H9 (cell line): Measurements from ENCODE around the gene FOXD2. TPM values are rescaled to one million over a fixed set of nuclear protein-coding genes. Genes with fewer than 3 reads are reported as not detected.
A peak's percentile ranks its signal among the peaks of the same experiment; 100 is the strongest.

Source experiments
- DNase-seq: peaks from one replicate; pipeline ENCODE4 v3.0.0-alpha.2; 2017
- H2AFZ ChIP-seq: one replicate; pipeline ENCODE4 v1.6.1; 2013; ENCODE audit warnings: mild to moderate bottlenecking, low read length, control low read depth, moderate library complexity
- H2AK5ac ChIP-seq: 2 replicates; pipeline ENCODE4 v1.6.1; 2013; ENCODE audit warnings: low read length, control low read depth, mixed read lengths; ENCODE audit not compliant: insufficient read length
- H2BK120ac ChIP-seq: one replicate; pipeline ENCODE4 v1.6.1; 2013; ENCODE audit warnings: low read depth, mild to moderate bottlenecking, low read length, control low read depth, inconsistent platforms; ENCODE audit not compliant: poor library complexity, severe bottlenecking
- H2BK12ac ChIP-seq: 2 replicates; pipeline ENCODE4 v1.6.1; 2013; ENCODE audit warnings: low read length, control low read depth, mixed read lengths, low read depth; ENCODE audit not compliant: insufficient read length
- H2BK15ac ChIP-seq: 2 replicates; pipeline ENCODE4 v1.6.1; 2013; ENCODE audit warnings: low read depth, low read length, control low read depth
- H2BK20ac ChIP-seq: one replicate; pipeline ENCODE4 v1.6.1; 2013; ENCODE audit warnings: low read depth, mild to moderate bottlenecking, low read length, control low read depth, inconsistent platforms; ENCODE audit not compliant: poor library complexity, severe bottlenecking
- H2BK5ac ChIP-seq: 2 replicates; pipeline ENCODE4 v1.6.1; 2013; ENCODE audit warnings: low read length, control low read depth, mixed read lengths; ENCODE audit not compliant: insufficient read length
- H3K14ac ChIP-seq: 2 replicates; pipeline ENCODE4 v1.6.1; 2013; ENCODE audit warnings: low read length, control low read depth; ENCODE audit not compliant: insufficient read depth
- H3K18ac ChIP-seq: 2 replicates; pipeline ENCODE4 v1.6.1; 2013; ENCODE audit warnings: low read depth, mild to moderate bottlenecking, mixed read lengths, low read length, control low read depth; ENCODE audit not compliant: insufficient read length
- H3K23ac ChIP-seq: 2 replicates; pipeline ENCODE4 v1.6.1; 2013; ENCODE audit warnings: low read length, control low read depth, mixed read lengths, low read depth; ENCODE audit not compliant: insufficient read length
- H3K23me2 ChIP-seq: 2 replicates; pipeline ENCODE4 v1.6.1; 2013; ENCODE audit warnings: low read depth, mild to moderate bottlenecking, mixed read lengths, low read length, control low read depth; ENCODE audit not compliant: insufficient read length, poor library complexity, severe bottlenecking
- H3K27ac ChIP-seq: 2 replicates; pipeline ENCODE4 v1.5.1; 2013; ENCODE audit warnings: low read length, control low read depth, mixed read lengths, low read depth; ENCODE audit not compliant: insufficient read length
- H3K27me3 ChIP-seq: 2 replicates; pipeline ENCODE4 v1.6.1; 2013; ENCODE audit warnings: low read length, control low read depth, inconsistent platforms; ENCODE audit not compliant: insufficient read depth
- H3K4ac ChIP-seq: 2 replicates; pipeline ENCODE4 v1.6.1; 2013; ENCODE audit warnings: low read depth, mild to moderate bottlenecking, control low read depth, inconsistent platforms, low read length, moderate library complexity
- H3K4me1 ChIP-seq: 2 replicates; pipeline ENCODE4 v1.6.1; 2013; ENCODE audit warnings: low read length, control low read depth, inconsistent platforms; ENCODE audit not compliant: insufficient read depth
- H3K4me2 ChIP-seq: 2 replicates; pipeline ENCODE4 v1.6.1; 2013; ENCODE audit warnings: low read length, control low read depth, mixed read lengths; ENCODE audit not compliant: insufficient read length, insufficient read depth
- H3K56ac ChIP-seq: 2 replicates; pipeline ENCODE4 v1.6.1; 2013; ENCODE audit warnings: low read depth, mild to moderate bottlenecking, mixed read lengths, low read length, control low read depth; ENCODE audit not compliant: insufficient read length
- H3K79me1 ChIP-seq: 2 replicates; pipeline ENCODE4 v1.6.1; 2013; ENCODE audit warnings: low read depth, mild to moderate bottlenecking, moderate library complexity, low read length, control low read depth, inconsistent platforms; ENCODE audit not compliant: insufficient read depth, poor library complexity, severe bottlenecking
- H3K79me2 ChIP-seq: 2 replicates; pipeline ENCODE4 v1.6.1; 2013; ENCODE audit warnings: low read length, control low read depth, inconsistent platforms; ENCODE audit not compliant: insufficient read depth
- H3K9ac ChIP-seq: 2 replicates; pipeline ENCODE4 v1.6.1; 2013; ENCODE audit warnings: low read length, control low read depth, mixed read lengths; ENCODE audit not compliant: insufficient read length; ENCODE audit errors: extremely low read depth
- H3K9me3 ChIP-seq: one replicate; pipeline ENCODE4 v1.6.1; 2013; ENCODE audit warnings: low read depth, low read length, inconsistent platforms; ENCODE audit not compliant: control insufficient read depth
- H3T11ph ChIP-seq: one replicate; pipeline ENCODE4 v1.6.1; 2013; ENCODE audit warnings: mild to moderate bottlenecking, low read length, control low read depth, inconsistent platforms
- H4K20me1 ChIP-seq: one replicate; pipeline ENCODE4 v1.6.1; 2013; ENCODE audit not compliant: control insufficient read depth, insufficient read length, insufficient read depth
- H4K5ac ChIP-seq: 2 replicates; pipeline ENCODE4 v1.6.1; 2013; ENCODE audit warnings: low read depth, mild to moderate bottlenecking, mixed read lengths, low read length, control low read depth; ENCODE audit not compliant: insufficient read length
- H4K8ac ChIP-seq: replicated peaks from 2 replicates; pipeline ENCODE4 v1.6.1; 2013; ENCODE audit warnings: low read length, control low read depth, mixed read lengths, low read depth; ENCODE audit not compliant: insufficient read length
- H4K91ac ChIP-seq: 2 replicates; pipeline ENCODE4 v1.6.1; 2013; ENCODE audit warnings: low read depth, mild to moderate bottlenecking, moderate library complexity, mixed read lengths, low read length, control low read depth; ENCODE audit not compliant: insufficient read length
- H3K27ac Mint-ChIP-seq, 3 experiments: 2 replicates in 2 of 3; 3 replicates in 1 of 3; pipeline ENCODE4 v1.8.0; 2020 to 2021; ENCODE audit warnings: mixed read lengths in 3 of 3, mild to moderate bottlenecking in 1 of 3, moderate library complexity in 1 of 3
- H3K27me3 Mint-ChIP-seq: 2 replicates; pipeline ENCODE4 v1.8.0; 2021; ENCODE audit warnings: low read depth, mild to moderate bottlenecking, moderate library complexity, mixed read lengths
- H3K36me3 Mint-ChIP-seq, 3 experiments: 2 replicates in 2 of 3; 3 replicates in 1 of 3; pipeline ENCODE4 v1.8.0; 2020 to 2021; ENCODE audit warnings: low read depth in 3 of 3, mixed read lengths in 3 of 3; ENCODE audit not compliant: insufficient read depth in 1 of 3
- H3K4me1 Mint-ChIP-seq, 2 experiments: 2 replicates each; pipeline ENCODE4 v1.8.0; 2020; ENCODE audit warnings: mixed read lengths in 2 of 2
- H3K4me3 Mint-ChIP-seq, 2 experiments: 2 replicates in 1 of 2; 3 replicates in 1 of 2; pipeline ENCODE4 v1.8.0; 2020 to 2021; ENCODE audit warnings: mild to moderate bottlenecking in 2 of 2, mixed read lengths in 2 of 2, moderate library complexity in 1 of 2
- H3K9me3 Mint-ChIP-seq, 2 experiments: 2 replicates in 1 of 2; 3 replicates in 1 of 2; pipeline ENCODE4 v1.8.0; 2020; ENCODE audit warnings: mild to moderate bottlenecking in 2 of 2, mixed read lengths in 2 of 2, moderate library complexity in 1 of 2
- WGBS: extraction: QIAGEN DNeasy Blood & Tissue Kit; methylation state at CpG from one replicate; pipeline ENCODE4 v1.1.7; 2013; ENCODE audit warnings: missing lambda C conversion rate, low lambda C conversion rate, mixed read lengths; ENCODE audit not compliant: insufficient read length; ENCODE audit errors: extremely low coverage; 5-methylcytosine and 5-hydroxymethylcytosine counted together
- total RNA-seq: library from RNA; stranded (reverse); gene quantifications from 2 replicates; pipeline ENCODE4 v1.2.1, GENCODE V29; 2021
- TF ChIP-seq, protein P1 (sequence below): fragments of 200-600 bp; sonication (generic); conservative IDR thresholded peaks from 3 replicates; pipeline ENCODE4 v1.8.0; 2021; ENCODE audit warnings: antibody characterized with exemption, mild to moderate bottlenecking

The FOXD2 gene
- total RNA-seq, 1 experiment from 2014 or later = not detected

DNA sequence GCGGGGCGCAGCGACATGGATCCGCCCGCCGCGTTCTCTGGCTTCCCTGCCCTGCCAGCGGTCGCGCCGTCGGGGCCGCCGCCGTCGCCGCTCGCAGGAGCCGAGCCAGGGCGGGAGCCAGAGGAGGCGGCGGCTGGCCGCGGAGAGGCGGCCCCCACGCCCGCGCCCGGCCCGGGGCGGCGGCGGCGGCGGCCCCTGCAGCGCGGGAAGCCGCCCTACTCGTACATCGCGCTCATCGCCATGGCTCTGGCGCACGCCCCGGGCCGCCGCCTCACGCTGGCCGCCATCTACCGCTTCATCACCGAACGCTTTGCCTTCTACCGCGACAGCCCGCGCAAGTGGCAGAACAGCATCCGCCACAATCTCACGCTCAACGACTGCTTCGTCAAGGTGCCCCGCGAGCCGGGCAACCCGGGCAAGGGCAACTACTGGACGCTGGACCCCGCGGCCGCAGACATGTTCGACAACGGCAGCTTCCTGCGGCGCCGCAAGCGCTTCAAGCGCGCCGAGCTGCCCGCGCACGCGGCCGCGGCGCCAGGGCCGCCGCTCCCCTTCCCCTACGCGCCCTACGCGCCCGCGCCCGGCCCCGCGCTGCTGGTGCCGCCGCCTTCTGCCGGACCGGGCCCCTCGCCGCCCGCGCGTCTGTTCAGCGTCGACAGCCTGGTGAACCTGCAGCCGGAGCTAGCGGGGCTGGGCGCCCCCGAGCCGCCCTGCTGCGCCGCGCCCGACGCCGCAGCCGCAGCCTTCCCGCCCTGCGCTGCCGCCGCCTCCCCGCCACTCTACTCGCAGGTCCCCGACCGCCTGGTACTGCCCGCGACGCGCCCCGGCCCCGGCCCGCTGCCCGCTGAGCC is 21.3 kb upstream of the FOXD2 start:
- Histone ChIP-seq H4K20me1 (no peaks in the 10 kb centered on the region), H2BK120ac (no peak overlapping the region), H3K9me3 (no peaks in the 10 kb centered on the region), H4K8ac (no peak overlapping the region), H3K27ac (no peak overlapping the region), H2BK15ac (no peak overlapping the region), H3K14ac (no peak overlapping the region), H2BK12ac (no peak overlapping the region), H3K4me2 (peak overlapping the region; percentile 24), H3K79me1 (no peaks in the 10 kb centered on the region), H2AFZ (no peak overlapping the region), H3K4ac (no peak overlapping the region), H2BK20ac (no peak overlapping the region), H4K91ac (no peak overlapping the region), H3K23me2 (no peaks in the 10 kb centered on the region), H3K27me3 (peaks cover 57% of the 10 kb centered on the region), H2AK5ac (no peak overlapping the region), H3K18ac (no peak overlapping the region), H3K9ac (no peak overlapping the region), H3K79me2 (no peaks in the 10 kb centered on the region), H3T11ph (no peak overlapping the region), H3K56ac (no peak overlapping the region), H3K23ac (no peak overlapping the region), H4K5ac (no peak overlapping the region), H2BK5ac (no peak overlapping the region), H3K4me1 (no peaks in the 10 kb centered on the region)
- Mint-ChIP-seq H3K4me3 (peak overlapping the region; percentile 64 to 82), H3K36me3 (peaks cover 0 to 5% (median 0%) of the 10 kb centered on the region in 3 experiments; a peak in 1 of 7 replicates), H3K27me3 (peaks cover 94% of the 10 kb centered on the region), H3K4me1 (peaks cover 5 to 14% of the 10 kb centered on the region in 2 experiments; a peak in 3 of 4 replicates), H3K9me3 (peaks cover 0 to 9% of the 10 kb centered on the region in 2 experiments; a peak in 2 of 5 replicates), H3K27ac (no peak overlapping the region)
- peak; percentile 47 for DNase-seq
- TF ChIP-seq, protein P1, sequence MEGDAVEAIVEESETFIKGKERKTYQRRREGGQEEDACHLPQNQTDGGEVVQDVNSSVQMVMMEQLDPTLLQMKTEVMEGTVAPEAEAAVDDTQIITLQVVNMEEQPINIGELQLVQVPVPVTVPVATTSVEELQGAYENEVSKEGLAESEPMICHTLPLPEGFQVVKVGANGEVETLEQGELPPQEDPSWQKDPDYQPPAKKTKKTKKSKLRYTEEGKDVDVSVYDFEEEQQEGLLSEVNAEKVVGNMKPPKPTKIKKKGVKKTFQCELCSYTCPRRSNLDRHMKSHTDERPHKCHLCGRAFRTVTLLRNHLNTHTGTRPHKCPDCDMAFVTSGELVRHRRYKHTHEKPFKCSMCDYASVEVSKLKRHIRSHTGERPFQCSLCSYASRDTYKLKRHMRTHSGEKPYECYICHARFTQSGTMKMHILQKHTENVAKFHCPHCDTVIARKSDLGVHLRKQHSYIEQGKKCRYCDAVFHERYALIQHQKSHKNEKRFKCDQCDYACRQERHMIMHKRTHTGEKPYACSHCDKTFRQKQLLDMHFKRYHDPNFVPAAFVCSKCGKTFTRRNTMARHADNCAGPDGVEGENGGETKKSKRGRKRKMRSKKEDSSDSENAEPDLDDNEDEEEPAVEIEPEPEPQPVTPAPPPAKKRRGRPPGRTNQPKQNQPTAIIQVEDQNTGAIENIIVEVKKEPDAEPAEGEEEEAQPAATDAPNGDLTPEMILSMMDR = no peak
- no CpG with 5 or more reads among the region's 134 CpGs for WGBS
